Left renal pelvis (tissue), 4 donors: ENCODE data around the gene SH3TC2. TPM values are rescaled to one million over a fixed set of nuclear protein-coding genes. Genes with fewer than 3 reads are reported as not detected.

Source experiments
- DNase-seq, 4 donors: peaks; one replicate each; pipeline ENCODE4 v3.0.0-alpha.2; 2013; ENCODE audit warnings: low read depth in 4 of 4, low spot score in 3 of 4
- polyA plus RNA-seq, 4 donors: library from polyadenylated mRNA; unstranded; fragments of 120-200 nt; gene quantifications; one replicate each; pipeline ENCODE4 v1.2.1, GENCODE V29; 2013; ENCODE audit not compliant: insufficient read length in 4 of 4

The SH3TC2 gene
- polyA plus RNA-seq, 4 donors: 0.85 to 2.7 (median 1.3) TPM

- no peak for DNase-seq
Observed at GRCh38 chr5:149030838-149031397, 31.9 kb downstream of the SH3TC2 start.

- DNase-seq: no peak
Observed at GRCh38 chr5:149030392-149030791, 32.5 kb downstream of the SH3TC2 start.

- DNase-seq: no peak
Observed at GRCh38 chr5:149028984-149029383, 33.9 kb downstream of the SH3TC2 start.

GRCh38 chr5:149028161-149028560, 34.7 kb downstream of the SH3TC2 start:
- DNase-seq: no peak

GRCh38 chr5:149027636-149028035, 35.2 kb downstream of the SH3TC2 start:
- DNase-seq: no peak

GRCh38 chr5:149024943-149025342, 37.9 kb downstream of the SH3TC2 start:
- no peak for DNase-seq

- no peak for DNase-seq
Observed at GRCh38 chr5:149024477-149024876, 38.4 kb downstream of the SH3TC2 start.

GRCh38 chr5:149022200-149022599, 40.7 kb downstream of the SH3TC2 start:
- DNase-seq: no peak

- DNase-seq: no peak
Observed at GRCh38 chr5:149019679-149020078, 43.2 kb downstream of the SH3TC2 start.

- DNase-seq: no peak
Observed at GRCh38 chr5:149018909-149019443, 43.9 kb downstream of the SH3TC2 start.

GRCh38 chr5:149017636-149018035, 45.2 kb downstream of the SH3TC2 start:
- DNase-seq: no peak

GRCh38 chr5:149015561-149015960, 47.3 kb downstream of the SH3TC2 start:
- DNase-seq: no peak

- DNase-seq: no peak
Observed at GRCh38 chr5:149015126-149015525, 47.7 kb downstream of the SH3TC2 start.

- no peak for DNase-seq
Observed at GRCh38 chr5:149014571-149015031, 48.3 kb downstream of the SH3TC2 start.

- no peak for DNase-seq
Observed at GRCh38 chr5:149013796-149014195, 49.1 kb downstream of the SH3TC2 start.

GRCh38 chr5:149012350-149012749, 50.5 kb downstream of the SH3TC2 start:
- no peak for DNase-seq

- no peak for DNase-seq
Observed at GRCh38 chr5:149011728-149012127, 51.1 kb downstream of the SH3TC2 start.

- no peak for DNase-seq
Observed at GRCh38 chr5:149011084-149011483, 51.8 kb downstream of the SH3TC2 start.

GRCh38 chr5:149007174-149007573, 55.7 kb downstream of the SH3TC2 start:
- no peak for DNase-seq

- DNase-seq: no peak
Observed at GRCh38 chr5:149006426-149006825, 56.4 kb downstream of the SH3TC2 start.

GRCh38 chr5:149005077-149005892, 57.6 kb downstream of the SH3TC2 start:
- DNase-seq: no peak

- no peak for DNase-seq
Observed at GRCh38 chr5:149004559-149004958, 58.3 kb downstream of the SH3TC2 start.
